ENCODE data around the gene TMEM17. TPM values are rescaled to one million over a fixed set of nuclear protein-coding genes. Genes with fewer than 3 reads are reported as not detected.
A peak's percentile ranks its signal among the peaks of the same experiment; 100 is the strongest.

TMEM17 gene
- total and polyA plus RNA-seq, 2 of the 13 experiments (the other 11 are each of a cell fraction or from before 2014, with no cell fraction given) = 0.22 to 0.50 TPM

GRCh38 chr2:62458206-62458641, 47.8 kb downstream of the TMEM17 start (continued):
- TF ChIP-seq ZNF687 (CRISPR knock-in tag; IDR thresholded peaks at IDR 0.05) = peak; percentile 52
- no peak for TF ChIP-seq ZNF570 (CRISPR knock-in tag; IDR thresholded peaks at IDR 0.05; ENCODE audit: borderline replicate concordance)
- TF ChIP-seq EEA1 (CRISPR knock-in tag; IDR thresholded peaks at IDR 0.05; ENCODE audit: borderline replicate concordance) = 0 out of 2 replicates have a peak, but pooled peaks have one; percentile 35
- no peak for TF ChIP-seq E2F2 (CRISPR knock-in tag; IDR thresholded peaks at IDR 0.05; ENCODE audit: borderline replicate concordance)
- 0 out of 2 replicates have a peak, but pooled peaks have one; percentile 45 for TF ChIP-seq ZMYM2 (CRISPR knock-in tag; IDR thresholded peaks at IDR 0.05)

GRCh38 chr2:62457556-62457955, 48.4 kb downstream of the TMEM17 start:
- in situ Hi-C loops (cut with HindIII; ENCODE audit: extremely low pct_ligation_motif_present, low pct_unique_long_range_greater_than_20kb) (loop anchor here (5.0 kb wide), 3 partner anchors 115 to 320 kb away; partner anchors contain the start of gene EHBP1), intact Hi-C loops (cut with micrococcal nuclease; ENCODE audit: unreplicated experiment) (loop anchor here (1.0 to 2.0 kb wide), 4 partner anchors 69 to 318 kb away; no protein-coding TSS in a partner anchor)
- H3K4me3 ChIP-seq (replicated peaks in 1 of 3; ENCODE audit: insufficient read depth in 1 of 3, low read depth in 2 of 3, low read length in 3 of 3) = peak overlapping the region in 1 of 3 experiments; percentile 70; a peak in 3 of 6 replicates
- H3K79me2 ChIP-seq (ENCODE audit: insufficient read depth, low read length) = no peaks in the 10 kb centered on the region
- H3K9ac ChIP-seq (ENCODE audit: insufficient read depth, low read depth, low read length) = peak overlapping the region; percentile 79
- WGBS (ENCODE audit: low lambda C conversion rate) = 84% methylated on average over 11 of the region's 11 CpGs
- H4K20me1 ChIP-seq (ENCODE audit: insufficient read depth, low read length) = no peaks in the 10 kb centered on the region
- H3K27ac ChIP-seq (ENCODE audit: extremely low read length, insufficient read depth, low read length) = peak overlapping the region; percentile 76
- no peaks in the 10 kb centered on the region for H3K9me3 ChIP-seq (ENCODE audit: low read length)
- peaks cover 70% of the 10 kb centered on the region for H3K4me1 ChIP-seq (ENCODE audit: insufficient read depth, low read length)
- FAIRE-seq (no peak), DNase-seq (ENCODE audit: low spot score) (no peak), ATAC-seq (peak; percentile 9)
- ChIA-PET CTCF (ENCODE audit: low intra/inter-chr PET ratio, low total read pairs) (interaction anchor here (0.6 to 4.3 kb wide), 5 partner anchors 267 to 732 kb away, joined by 3 to 34 read pairs (median 3); no protein-coding TSS in a partner anchor), POLR2A (interaction anchor here (0.6 to 3.7 kb wide), 27 partner anchors 9 to 338 kb away, joined by 3 to 67 read pairs (median 5); partner anchors contain the start of gene EHBP1)
- peak overlapping the region; percentile 62 for H2AFZ ChIP-seq (ENCODE audit: low read length)
- no peaks in the 10 kb centered on the region for H3K36me3 ChIP-seq (replicated peaks in 1 of 2; ENCODE audit: control insufficient read depth in 1 of 2, insufficient read depth in 2 of 2, low read length in 2 of 2)
- no peaks in the 10 kb centered on the region for H3K27me3 ChIP-seq (ENCODE audit: control insufficient read depth in 1 of 2, insufficient read depth in 2 of 2, low read length in 2 of 2)
- BruUV-seq (replicated peaks) = TSS peak; percentile 83
- H3K4me2 ChIP-seq (ENCODE audit: low read depth, low read length) = peak overlapping the region; percentile 79
- TF ChIP-seq ZNF530 (CRISPR knock-in tag; IDR thresholded peaks at IDR 0.05; ENCODE audit: low read depth) (0 out of 2 replicates have a peak, but pooled peaks have one; percentile 13), MED8 (CRISPR knock-in tag; IDR thresholded peaks at IDR 0.05; ENCODE audit: insufficient replicate concordance) (no peak), ZNF556 (CRISPR knock-in tag; IDR thresholded peaks at IDR 0.05; ENCODE audit: borderline replicate concordance) (peak; percentile 5; the same call in 1 of the 2 replicates), MTF1 (CRISPR knock-in tag; IDR thresholded peaks at IDR 0.05) (no peak), SIX1 (CRISPR knock-in tag; IDR thresholded peaks at IDR 0.05; ENCODE audit: borderline replicate concordance) (peak; percentile 10; the same call in 1 of the 2 replicates), MAF1 (CRISPR knock-in tag; IDR thresholded peaks at IDR 0.05; ENCODE audit: borderline replicate concordance) (no peak), PBX2 (CRISPR knock-in tag; IDR thresholded peaks at IDR 0.05) (no peak), ZNF329 (CRISPR knock-in tag; IDR thresholded peaks at IDR 0.05; ENCODE audit: low read depth) (no peak), ZNF652 (CRISPR knock-in tag; IDR thresholded peaks at IDR 0.05; ENCODE audit: borderline replicate concordance, low read depth) (no peak), ZBTB7A (CRISPR knock-in tag; IDR thresholded peaks at IDR 0.05) (no peak), THAP11 (CRISPR knock-in tag; IDR thresholded peaks at IDR 0.05) (no peak), ZBTB38 (CRISPR knock-in tag; IDR thresholded peaks at IDR 0.05) (peak; percentile 5; the same call in 1 of the 2 replicates)
